Endodermal cell (in vitro differentiated cells): ENCODE data around the gene LRRC9. TPM values are rescaled to one million over a fixed set of nuclear protein-coding genes. Genes with fewer than 3 reads are reported as not detected.
A peak's percentile ranks its signal among the peaks of the same experiment; 100 is the strongest.

Source experiments
- DNase-seq: peaks from one replicate; pipeline ENCODE4 v3.0.0-alpha.2; 2017
- H3K27ac ChIP-seq: 2 replicates; pipeline ENCODE4 v1.5.1; 2013; ENCODE audit warnings: mild to moderate bottlenecking, low read depth, low read length, moderate library complexity
- H3K27me3 ChIP-seq: 2 replicates; pipeline ENCODE4 v1.6.1; 2013; ENCODE audit warnings: mild to moderate bottlenecking, low read length, moderate library complexity; ENCODE audit not compliant: insufficient read depth, control insufficient read depth, poor library complexity, severe bottlenecking
- H3K36me3 ChIP-seq: 2 replicates; pipeline ENCODE4 v1.7.0; 2013; ENCODE audit warnings: mild to moderate bottlenecking, low read length, moderate library complexity; ENCODE audit not compliant: control insufficient read depth, insufficient read depth
- H3K4me1 ChIP-seq: one replicate; pipeline ENCODE4 v1.7.0; 2013; ENCODE audit warnings: low read length; ENCODE audit not compliant: control insufficient read depth, insufficient read depth
- H3K4me3 ChIP-seq: 2 replicates; pipeline ENCODE4 v1.5.1; 2013; ENCODE audit warnings: mild to moderate bottlenecking, low read length, moderate library complexity
- H3K9ac ChIP-seq: 2 replicates; pipeline ENCODE4 v1.6.1; 2013; ENCODE audit warnings: mild to moderate bottlenecking, low read length, moderate library complexity; ENCODE audit not compliant: poor library complexity, severe bottlenecking; ENCODE audit errors: extremely low read depth
- H3K9me3 ChIP-seq: 2 replicates; pipeline ENCODE4 v1.6.1; 2013; ENCODE audit warnings: mild to moderate bottlenecking, low read length, moderate library complexity; ENCODE audit not compliant: control insufficient read depth
- H3K27ac Mint-ChIP-seq: 2 replicates; pipeline ENCODE4 v1.8.0; 2020; ENCODE audit warnings: mixed read lengths
- H3K27me3 Mint-ChIP-seq: 2 replicates; pipeline ENCODE4 v1.8.0; 2021; ENCODE audit warnings: mild to moderate bottlenecking, mixed read lengths; ENCODE audit not compliant: insufficient read depth
- H3K36me3 Mint-ChIP-seq: 2 replicates; pipeline ENCODE4 v1.8.0; 2020; ENCODE audit warnings: low read depth, mixed read lengths
- H3K4me1 Mint-ChIP-seq: 2 replicates; pipeline ENCODE4 v1.8.0; 2020; ENCODE audit warnings: mixed read lengths
- H3K4me3 Mint-ChIP-seq: 2 replicates; pipeline ENCODE4 v1.8.0; 2020; ENCODE audit warnings: mild to moderate bottlenecking, moderate library complexity, mixed read lengths
- H3K9me3 Mint-ChIP-seq: 2 replicates; pipeline ENCODE4 v1.8.0; 2020; ENCODE audit warnings: mild to moderate bottlenecking, mixed read lengths
- CTCF ChIP-seq: fragments of 200-600 bp; sonication (generic); conservative IDR thresholded peaks from 2 replicates; pipeline ENCODE4 v1.5.0; 2021; ENCODE audit warnings: antibody characterized with exemption, mild to moderate bottlenecking
- WGBS, 2 experiments: methylation state at CpG; one replicate each; pipeline versions ENCODE4 v1.1.5 to v1.1.7; 2013; ENCODE audit warnings: missing lambda C conversion rate in 2 of 2, mixed read lengths in 1 of 2; ENCODE audit not compliant: insufficient coverage in 1 of 2, insufficient read length in 1 of 2; 5-methylcytosine and 5-hydroxymethylcytosine counted together
- total RNA-seq, 2 donors: library from RNA; stranded (reverse); fragmentation: NEBNext Ultra II Directional in 1 of 2; extraction: Animal tissue kit (Norgen Biotek cat#: 25700) in 1 of 2; gene quantifications; 2 replicates in 1 of 2; 3 replicates in 1 of 2; pipeline ENCODE4 v1.2.1, GENCODE V29; 2021

The LRRC9 gene
- total RNA-seq, 2 donors from 2014 or later = 3.0 to 3.5 TPM

- H3K36me3 Mint-ChIP-seq = no peaks in the 10 kb centered on the region
- H3K27ac Mint-ChIP-seq = peak overlapping the region; percentile 98
- H3K9me3 Mint-ChIP-seq = no peaks in the 10 kb centered on the region
- Histone ChIP-seq H3K36me3 (no peaks in the 10 kb centered on the region), H3K27me3 (no peaks in the 10 kb centered on the region), H3K9ac (peak overlapping the region; percentile 91), H3K27ac (peak overlapping the region; percentile 99), H3K9me3 (no peaks in the 10 kb centered on the region), H3K4me3 (peak overlapping the region; percentile 97), H3K4me1 (no peaks in the 10 kb centered on the region)
- TF ChIP-seq CTCF = no peak
- WGBS, 2 experiments = 26 to 31% methylated on average over 4 to 16 of the region's 16 CpGs
- no peaks in the 10 kb centered on the region for H3K27me3 Mint-ChIP-seq
- H3K4me1 Mint-ChIP-seq = peaks cover 25% of the 10 kb centered on the region
- DNase-seq = peak; percentile 54
- peak overlapping the region; percentile 84 for H3K4me3 Mint-ChIP-seq
These were observed 171.0 kb downstream of the LRRC9 start for GRCh38 chr14:60090864-60091519.

- Histone ChIP-seq H3K9me3 (no peaks in the 10 kb centered on the region), H3K4me1 (no peaks in the 10 kb centered on the region), H3K27me3 (no peaks in the 10 kb centered on the region), H3K9ac (peak within 1 kb of the TSS; percentile 91), H3K4me3 (peak within 1 kb of the TSS; percentile 97), H3K36me3 (peaks cover 7% of the 10 kb centered on the region), H3K27ac (peak within 1 kb of the TSS; percentile 99)
- Mint-ChIP-seq H3K27ac (peak within 1 kb of the TSS; percentile 98), H3K4me3 (peak within 1 kb of the TSS; percentile 84), H3K36me3 (peaks cover under 1% of the 10 kb centered on the region), H3K4me1 (peaks cover 25% of the 10 kb centered on the region), H3K27me3 (no peaks in the 10 kb centered on the region), H3K9me3 (no peaks in the 10 kb centered on the region)
- 0 to 1% methylated on average over 42 to 88 of the region's 88 CpGs for WGBS, 2 experiments
- no peak for TF ChIP-seq CTCF
- DNase-seq = peak; percentile 97
These were observed 171.9 kb downstream of the LRRC9 start, which contains the start of gene PCNX4 for GRCh38 chr14:60091550-60092525. Gene PCNX4, plus strand, starts transcription at chr14:60091923. Its CDS starts 15,716 bp downstream, at chr14:60107639.

GRCh38 chr14:60092526-60092920 lies 172.6 kb downstream of the LRRC9 start:
- no peaks in the 10 kb centered on the region for H3K27me3 Mint-ChIP-seq
- 0% methylated on average over 10 to 14 of the region's 14 CpGs for WGBS, 2 experiments
- peak overlapping the region; percentile 97 for H3K4me3 ChIP-seq
- peak overlapping the region; percentile 98 for H3K27ac Mint-ChIP-seq
- DNase-seq = no peak
- TF ChIP-seq CTCF = no peak
- no peaks in the 10 kb centered on the region for H3K27me3 ChIP-seq
- H3K9me3 Mint-ChIP-seq = no peaks in the 10 kb centered on the region
- H3K36me3 ChIP-seq = peaks cover 13% of the 10 kb centered on the region
- no peaks in the 10 kb centered on the region for H3K4me1 ChIP-seq
- H3K4me1 Mint-ChIP-seq = peaks cover 25% of the 10 kb centered on the region
- H3K27ac ChIP-seq = peak overlapping the region; percentile 99
- H3K9ac ChIP-seq = peak overlapping the region; percentile 91
- H3K4me3 Mint-ChIP-seq = peak overlapping the region; percentile 84
- peaks cover 5% of the 10 kb centered on the region for H3K9me3 ChIP-seq
- H3K36me3 Mint-ChIP-seq = peaks cover 6% of the 10 kb centered on the region
